ENCODE results near the gene GNG14.
A peak's percentile ranks its signal among the peaks of the same experiment; 100 is the strongest.
"Not testable (repeated sequence)": the region's sequence is repeated elsewhere in the genome, so short reads cannot be mapped to it uniquely, and the experiment has no call there.

The GNG14 gene

GRCh38 chr19:12713304-12713703 lies 25.5 kb downstream of the GNG14 start:
- H3K27me3 ChIP-seq (ENCODE audit: control insufficient read depth in 1 of 2, insufficient read depth in 1 of 2, low read length in 2 of 2); H3K4me2 ChIP-seq (ENCODE audit: low read length, poor library complexity, severe bottlenecking); H4K8ac ChIP-seq (ENCODE audit: low read length); H3K4me3 ChIP-seq (ENCODE audit: insufficient read depth in 1 of 2, low read depth in 1 of 2, low read length in 2 of 2); H3K9me3 ChIP-seq (ENCODE audit: control insufficient read depth, low read length); H3K4ac ChIP-seq (ENCODE audit: low read depth in 1 of 2, low read length in 2 of 2); H2BK15ac ChIP-seq (ENCODE audit: low read depth, poor library complexity, severe bottlenecking); H3K9ac ChIP-seq (ENCODE audit: low read length); H2BK120ac ChIP-seq (ENCODE audit: low read depth, low read length); H2BK5ac ChIP-seq (ENCODE audit: low read depth, low read length, poor library complexity, severe bottlenecking); H2AK5ac ChIP-seq (ENCODE audit: low read length, severe bottlenecking); H4K91ac ChIP-seq (ENCODE audit: low read length); H3K18ac ChIP-seq (ENCODE audit: low read depth in 1 of 2, low read length in 2 of 2); H2BK12ac ChIP-seq (ENCODE audit: low read length in 2 of 2); H3K23ac ChIP-seq (ENCODE audit: low read length in 2 of 2); H2AFZ ChIP-seq (ENCODE audit: low read depth, low read length); H3K4me1 ChIP-seq (ENCODE audit: control insufficient read depth, insufficient read depth, low read depth, low read length); H3K14ac ChIP-seq (ENCODE audit: low read length in 2 of 2); DNase-seq; H3K27ac ChIP-seq (ENCODE audit: low read length, poor library complexity, severe bottlenecking): not testable (repeated sequence)
- 90% methylated on average over 7 of the region's 9 CpGs for WGBS
- Histone ChIP-seq H3K36me3 (ENCODE audit: control insufficient read depth in 1 of 2, insufficient read depth in 2 of 2, low read depth in 1 of 2, low read length in 2 of 2) (peaks cover 83 to 84% of the 10 kb centered on the region in 2 experiments), H3K79me1 (replicated peaks; ENCODE audit: low read length, poor library complexity, severe bottlenecking) (peaks cover 34% of the 10 kb centered on the region)

DNA sequence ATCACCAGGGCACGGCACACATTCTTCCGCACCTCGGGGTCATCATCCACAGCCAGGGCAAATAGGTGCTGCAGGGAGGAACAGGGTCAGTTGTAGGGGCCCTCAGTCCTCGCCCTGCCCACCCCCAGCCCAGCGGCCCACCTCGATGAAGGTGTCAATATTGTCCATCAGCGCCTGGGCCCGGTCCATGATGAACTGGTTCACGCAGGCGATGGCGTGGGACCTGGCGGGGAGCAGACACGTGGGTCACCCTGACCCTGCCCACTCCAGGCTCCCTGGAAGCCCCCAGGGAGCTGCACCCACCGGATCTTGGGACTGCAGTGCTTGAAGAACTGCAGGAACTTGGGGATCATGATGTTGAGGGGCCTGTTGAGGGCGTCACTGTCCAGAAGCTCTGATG lies 27.3 kb downstream of the GNG14 start:
- H3K4me3 ChIP-seq (ENCODE audit: insufficient read depth in 1 of 2, low read depth in 1 of 2, low read length in 2 of 2) = no peak overlapping the region
- H3K23ac ChIP-seq (ENCODE audit: low read length in 2 of 2) = no peak overlapping the region
- no peak overlapping the region for H2BK12ac ChIP-seq (ENCODE audit: low read length in 2 of 2)
- no peaks in the 10 kb centered on the region for H3K9me3 ChIP-seq (ENCODE audit: control insufficient read depth, low read length)
- H3K79me1 ChIP-seq (replicated peaks; ENCODE audit: low read length, poor library complexity, severe bottlenecking) = peaks cover 29% of the 10 kb centered on the region
- no peak overlapping the region for H2AK5ac ChIP-seq (ENCODE audit: low read length, severe bottlenecking)
- H2BK120ac ChIP-seq (ENCODE audit: low read depth, low read length) = no peak overlapping the region
- H3K14ac ChIP-seq (ENCODE audit: low read length in 2 of 2) = no peak overlapping the region
- H2BK5ac ChIP-seq (ENCODE audit: low read depth, low read length, poor library complexity, severe bottlenecking) = no peak overlapping the region
- H3K4ac ChIP-seq (ENCODE audit: low read depth in 1 of 2, low read length in 2 of 2) = no peak overlapping the region
- H2BK15ac ChIP-seq (ENCODE audit: low read depth, poor library complexity, severe bottlenecking) = no peak overlapping the region
- H3K4me1 ChIP-seq (ENCODE audit: control insufficient read depth, insufficient read depth, low read depth, low read length) = peaks cover 8% of the 10 kb centered on the region
- DNase-seq = no peak
- H3K18ac ChIP-seq (ENCODE audit: low read depth in 1 of 2, low read length in 2 of 2) = no peak overlapping the region
- H3K27me3 ChIP-seq (ENCODE audit: control insufficient read depth in 1 of 2, insufficient read depth in 1 of 2, low read length in 2 of 2) = no peaks in the 10 kb centered on the region
- H4K8ac ChIP-seq (ENCODE audit: low read length) = no peak overlapping the region
- over 99% methylated on average over 15 of the region's 15 CpGs for whole genome bisulfite sequencing
- no peak overlapping the region for H3K4me2 ChIP-seq (ENCODE audit: low read length, poor library complexity, severe bottlenecking)
- H3K36me3 ChIP-seq (ENCODE audit: control insufficient read depth in 1 of 2, insufficient read depth in 2 of 2, low read depth in 1 of 2, low read length in 2 of 2) = peaks cover 77 to 82% of the 10 kb centered on the region in 2 experiments
- H3K9ac ChIP-seq (ENCODE audit: low read length) = no peak overlapping the region
- H3K27ac ChIP-seq (ENCODE audit: low read length, poor library complexity, severe bottlenecking) = no peak overlapping the region
- no peak overlapping the region for H2AFZ ChIP-seq (ENCODE audit: low read depth, low read length)
- H4K91ac ChIP-seq (ENCODE audit: low read length) = no peak overlapping the region

GRCh38 chr19:12715929-12716328 lies 28.1 kb downstream of the GNG14 start:
- no peak overlapping the region for H3K4me2 ChIP-seq (ENCODE audit: low read length, poor library complexity, severe bottlenecking)
- H2AFZ ChIP-seq (ENCODE audit: low read depth, low read length) = no peak overlapping the region
- H4K91ac ChIP-seq (ENCODE audit: low read length) = no peak overlapping the region
- H3K23ac ChIP-seq (ENCODE audit: low read length in 2 of 2) = no peak overlapping the region
- no peak overlapping the region for H2BK12ac ChIP-seq (ENCODE audit: low read length in 2 of 2)
- 93% methylated on average over 3 of the region's 3 CpGs for WGBS
- H3K9ac ChIP-seq (ENCODE audit: low read length) = no peak overlapping the region
- H3K4me3 ChIP-seq (ENCODE audit: insufficient read depth in 1 of 2, low read depth in 1 of 2, low read length in 2 of 2) = no peak overlapping the region
- no peaks in the 10 kb centered on the region for H3K9me3 ChIP-seq (ENCODE audit: control insufficient read depth, low read length)
- no peaks in the 10 kb centered on the region for H3K27me3 ChIP-seq (ENCODE audit: control insufficient read depth in 1 of 2, insufficient read depth in 1 of 2, low read length in 2 of 2)
- peaks cover 71 to 77% of the 10 kb centered on the region in 2 experiments for H3K36me3 ChIP-seq (ENCODE audit: control insufficient read depth in 1 of 2, insufficient read depth in 2 of 2, low read depth in 1 of 2, low read length in 2 of 2)
- no peak for DNase-seq
- H2BK120ac ChIP-seq (ENCODE audit: low read depth, low read length) = no peak overlapping the region
- H2BK15ac ChIP-seq (ENCODE audit: low read depth, poor library complexity, severe bottlenecking) = no peak overlapping the region
- no peak overlapping the region for H3K18ac ChIP-seq (ENCODE audit: low read depth in 1 of 2, low read length in 2 of 2)
- H2BK5ac ChIP-seq (ENCODE audit: low read depth, low read length, poor library complexity, severe bottlenecking) = no peak overlapping the region
- H3K79me1 ChIP-seq (replicated peaks; ENCODE audit: low read length, poor library complexity, severe bottlenecking) = peaks cover 23% of the 10 kb centered on the region
- H3K27ac ChIP-seq (ENCODE audit: low read length, poor library complexity, severe bottlenecking) = no peak overlapping the region
- no peak overlapping the region for H3K4ac ChIP-seq (ENCODE audit: low read depth in 1 of 2, low read length in 2 of 2)
- peaks cover 15% of the 10 kb centered on the region for H3K4me1 ChIP-seq (ENCODE audit: control insufficient read depth, insufficient read depth, low read depth, low read length)
- H2AK5ac ChIP-seq (ENCODE audit: low read length, severe bottlenecking) = no peak overlapping the region
- H4K8ac ChIP-seq (ENCODE audit: low read length) = no peak overlapping the region
- no peak overlapping the region for H3K14ac ChIP-seq (ENCODE audit: low read length in 2 of 2)

DNA sequence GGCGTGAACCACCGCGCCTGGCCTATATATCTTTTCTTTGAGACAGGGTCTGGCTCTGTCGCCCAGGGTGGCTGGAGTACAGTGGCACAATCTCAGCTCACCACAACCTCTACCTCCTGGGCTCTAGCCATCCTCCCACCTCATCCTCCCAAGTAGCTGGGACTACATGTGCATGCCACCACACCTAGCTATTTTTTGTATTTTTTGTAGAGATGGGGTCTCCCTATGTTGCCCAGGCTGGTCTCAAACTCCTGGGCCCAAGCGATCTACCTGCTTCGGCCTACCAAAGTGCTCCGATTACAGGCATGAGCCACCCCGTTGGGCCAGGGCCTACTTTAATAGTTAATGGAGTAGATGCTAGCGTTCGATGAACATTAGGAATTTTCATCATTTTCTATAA lies 32.5 kb downstream of the GNG14 start:
- no peak overlapping the region for H2BK120ac ChIP-seq (ENCODE audit: low read depth, low read length)
- H4K8ac ChIP-seq (ENCODE audit: low read length) = no peak overlapping the region
- H4K91ac ChIP-seq (ENCODE audit: low read length) = no peak overlapping the region
- no peak for DNase-seq
- peak overlapping the region in 1 of 2 experiments; percentile 95 for H3K4me3 ChIP-seq (ENCODE audit: insufficient read depth in 1 of 2, low read depth in 1 of 2, low read length in 2 of 2)
- no peaks in the 10 kb centered on the region for H3K9me3 ChIP-seq (ENCODE audit: control insufficient read depth, low read length)
- H3K4me2 ChIP-seq (ENCODE audit: low read length, poor library complexity, severe bottlenecking) = peak overlapping the region; percentile 45
- peak overlapping the region in 1 of 2 experiments; percentile 24 for H3K4ac ChIP-seq (ENCODE audit: low read depth in 1 of 2, low read length in 2 of 2)
- peak overlapping the region; percentile 91 for H3K9ac ChIP-seq (ENCODE audit: low read length)
- no peak overlapping the region for H2AFZ ChIP-seq (ENCODE audit: low read depth, low read length)
- H3K14ac ChIP-seq (ENCODE audit: low read length in 2 of 2) = no peak overlapping the region
- no peaks in the 10 kb centered on the region for H3K27me3 ChIP-seq (ENCODE audit: control insufficient read depth in 1 of 2, insufficient read depth in 1 of 2, low read length in 2 of 2)
- peak overlapping the region; percentile 68 for H3K27ac ChIP-seq (ENCODE audit: low read length, poor library complexity, severe bottlenecking)
- no peak overlapping the region for H2BK5ac ChIP-seq (ENCODE audit: low read depth, low read length, poor library complexity, severe bottlenecking)
- WGBS = 99% methylated on average over 9 of the region's 10 CpGs
- H3K79me1 ChIP-seq (replicated peaks; ENCODE audit: low read length, poor library complexity, severe bottlenecking) = peaks cover 13% of the 10 kb centered on the region
- H3K36me3 ChIP-seq (ENCODE audit: control insufficient read depth in 1 of 2, insufficient read depth in 2 of 2, low read depth in 1 of 2, low read length in 2 of 2) = peaks cover 32 to 39% of the 10 kb centered on the region in 2 experiments
- H2AK5ac ChIP-seq (ENCODE audit: low read length, severe bottlenecking) = peak overlapping the region; percentile 33
- no peak overlapping the region for H3K18ac ChIP-seq (ENCODE audit: low read depth in 1 of 2, low read length in 2 of 2)
- H3K4me1 ChIP-seq (ENCODE audit: control insufficient read depth, insufficient read depth, low read depth, low read length) = peaks cover 16% of the 10 kb centered on the region
- no peak overlapping the region for H2BK12ac ChIP-seq (ENCODE audit: low read length in 2 of 2)
- no peak overlapping the region for H2BK15ac ChIP-seq (ENCODE audit: low read depth, poor library complexity, severe bottlenecking)
- peak overlapping the region in 1 of 2 experiments; percentile 43 for H3K23ac ChIP-seq (ENCODE audit: low read length in 2 of 2)

Measured in mesenchymal stem cell (in vitro differentiated cells and primary cell).